ENCODE data around the gene NOL4L.

NOL4L gene

GRCh38 chr20:32608664-32609015, 23.5 kb upstream of the NOL4L start:
- TF ChIP-seq CTCF (IDR thresholded peaks at IDR 0.05; ENCODE audit: borderline replicate concordance, insufficient read depth, low read depth, low read length): no peak
- H3K4me3 ChIP-seq (ENCODE audit: low read depth, low read length): no peak overlapping the region

GRCh38 chr20:32607727-32608663, 22.9 kb upstream of the NOL4L start:
- no peak for TF ChIP-seq CTCF (IDR thresholded peaks at IDR 0.05; ENCODE audit: borderline replicate concordance, insufficient read depth, low read depth, low read length)

GRCh38 chr20:32607324-32607723, 22.2 kb upstream of the NOL4L start:
- no peak overlapping the region for H3K4me3 ChIP-seq (ENCODE audit: low read depth, low read length)
- no peak for TF ChIP-seq CTCF (IDR thresholded peaks at IDR 0.05; ENCODE audit: borderline replicate concordance, insufficient read depth, low read depth, low read length)

More at GRCh38 chr20:32607727-32608663, 22.9 kb upstream of the NOL4L start:
- no peak overlapping the region for H3K4me3 ChIP-seq (ENCODE audit: low read depth, low read length)

- no peak for TF ChIP-seq CTCF (IDR thresholded peaks at IDR 0.05; ENCODE audit: borderline replicate concordance, insufficient read depth, low read depth, low read length)
Observed at GRCh38 chr20:32606790-32607189, 21.7 kb upstream of the NOL4L start.

GRCh38 chr20:32606107-32606506, 21.0 kb upstream of the NOL4L start:
- H3K4me3 ChIP-seq (ENCODE audit: low read depth, low read length): no peak overlapping the region

More at GRCh38 chr20:32606790-32607189, 21.7 kb upstream of the NOL4L start:
- no peak overlapping the region for H3K4me3 ChIP-seq (ENCODE audit: low read depth, low read length)

GRCh38 chr20:32605167-32605656, 20.1 kb upstream of the NOL4L start:
- no peak overlapping the region for H3K4me3 ChIP-seq (ENCODE audit: low read depth, low read length)
- no peak for TF ChIP-seq CTCF (IDR thresholded peaks at IDR 0.05; ENCODE audit: borderline replicate concordance, insufficient read depth, low read depth, low read length)

More at GRCh38 chr20:32606107-32606506, 21.0 kb upstream of the NOL4L start:
- TF ChIP-seq CTCF (IDR thresholded peaks at IDR 0.05; ENCODE audit: borderline replicate concordance, insufficient read depth, low read depth, low read length): no peak
